ENCODE results near the gene RPL41. TPM values are rescaled to one million over a fixed set of nuclear protein-coding genes. Genes with fewer than 3 reads are reported as not detected.

RPL41 gene
- total and polyA plus RNA-seq, 9 of the 15 experiments (the other 6 are each of a cell fraction or from before 2014, with no cell fraction given), result 3,403 to 11,276 (median 5,604) TPM

- TF ChIP-seq ZNF217 (CRISPR knock-in tag; IDR thresholded peaks at IDR 0.05) (no peak), PTRF (tag; IDR thresholded peaks at IDR 0.05) (no peak), FOXP1 (CRISPR knock-in tag; IDR thresholded peaks at IDR 0.05) (no peak), PPARD (CRISPR knock-in tag; IDR thresholded peaks at IDR 0.05) (0 out of 2 replicates have a peak, but pooled peaks have one; percentile 47), ZNF436 (CRISPR knock-in tag; IDR thresholded peaks at IDR 0.05) (no peak), CTCF (IDR thresholded peaks at IDR 0.05 in 2 of 3, conservative IDR thresholded peaks at IDR 0.05 in 1 of 3; ENCODE audit: insufficient read depth in 2 of 3, low read depth in 1 of 3, low read length in 3 of 3) (no peak), BRF1 (IDR thresholded peaks at IDR 0.05; ENCODE audit: borderline replicate concordance, extremely low read depth, insufficient read length) (no peak), ZFP91 (CRISPR knock-in tag; IDR thresholded peaks at IDR 0.05) (no peak), PURB (CRISPR knock-in tag; IDR thresholded peaks at IDR 0.05; ENCODE audit: low read depth) (no peak), SAP30 (IDR thresholded peaks at IDR 0.05; ENCODE audit: borderline replicate concordance, insufficient read depth, low read depth, low read length, poor library complexity, severe bottlenecking) (no peak), RNF219 (CRISPR knock-in tag; IDR thresholded peaks at IDR 0.05) (0 out of 2 replicates have a peak, but pooled peaks have one; percentile 30), SMARCC2 (IDR thresholded peaks at IDR 0.05; ENCODE audit: low read depth) (0 out of 2 replicates have a peak, but pooled peaks have one; percentile 40), TSHZ1 (CRISPR knock-in tag; IDR thresholded peaks at IDR 0.05) (0 out of 2 replicates have a peak, but pooled peaks have one; percentile 11), TAF7 (tag; IDR thresholded peaks at IDR 0.05) (peak; percentile 97), HNRNPH1 (optimal IDR thresholded peaks at IDR 0.05; ENCODE audit: low read depth, low read length) (no peak), RBM15 (IDR thresholded peaks at IDR 0.05; ENCODE audit: insufficient read depth, low read length) (no peak)
Measured at GRCh38 chr12:56158029-56158925, 41.8 kb downstream of the RPL41 start, which contains the start of gene MYL6 (continued).

Data from K562 (cell line).